GF-D8 (cell line): ENCODE data around the gene PDCD7.
"Not testable (repeated sequence)": the region's sequence is repeated elsewhere in the genome, so short reads cannot be mapped to it uniquely, and the experiment has no call there.

Experiments used
- DNase-seq: peaks from one replicate; lab custom pipeline; 2025; lab: John Stamatoyannopoulos, UW

The PDCD7 gene

DNA sequence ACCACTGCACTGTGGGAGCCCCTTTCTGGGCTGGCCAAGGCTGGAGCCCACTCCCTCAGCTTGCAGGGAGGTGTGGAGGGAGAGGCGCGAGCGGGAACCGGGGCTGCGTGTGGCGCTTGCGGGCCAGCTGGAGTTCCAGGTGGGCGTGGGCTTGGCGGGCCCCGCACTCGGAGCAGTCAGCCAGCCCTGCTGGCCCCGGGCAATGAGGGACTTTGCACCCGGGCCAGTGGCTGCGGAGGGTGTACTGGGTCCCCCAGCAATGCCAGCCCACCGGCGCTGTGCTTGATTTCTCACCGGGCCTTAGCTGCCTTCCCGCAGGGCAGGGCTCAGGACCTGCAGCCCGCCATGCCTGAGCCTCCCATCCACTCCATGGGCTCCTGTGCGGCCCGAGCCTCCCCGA lies 58.7 kb downstream of the PDCD7 start:
- not testable (repeated sequence) for DNase-seq

DNA sequence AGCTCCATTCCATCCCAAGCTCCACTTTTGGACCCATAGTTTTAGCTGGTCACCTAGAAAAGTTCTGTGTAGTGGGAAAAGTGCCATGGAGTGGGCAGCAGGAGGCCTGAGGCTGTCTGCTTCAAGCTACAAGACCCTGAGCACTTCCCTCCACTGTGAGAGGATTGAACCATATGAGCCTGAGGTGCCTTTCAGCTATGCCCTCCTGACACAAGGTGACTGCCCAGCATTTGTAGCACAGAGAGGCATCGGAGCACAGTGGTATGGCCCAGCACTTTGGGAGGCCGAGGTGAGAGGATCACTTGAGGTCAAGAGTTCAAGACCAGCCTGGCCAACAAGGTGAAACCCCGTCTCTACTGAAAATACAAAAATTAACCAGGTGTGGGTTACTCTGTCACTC lies 61.0 kb downstream of the PDCD7 start:
- DNase-seq, result no peak

DNA sequence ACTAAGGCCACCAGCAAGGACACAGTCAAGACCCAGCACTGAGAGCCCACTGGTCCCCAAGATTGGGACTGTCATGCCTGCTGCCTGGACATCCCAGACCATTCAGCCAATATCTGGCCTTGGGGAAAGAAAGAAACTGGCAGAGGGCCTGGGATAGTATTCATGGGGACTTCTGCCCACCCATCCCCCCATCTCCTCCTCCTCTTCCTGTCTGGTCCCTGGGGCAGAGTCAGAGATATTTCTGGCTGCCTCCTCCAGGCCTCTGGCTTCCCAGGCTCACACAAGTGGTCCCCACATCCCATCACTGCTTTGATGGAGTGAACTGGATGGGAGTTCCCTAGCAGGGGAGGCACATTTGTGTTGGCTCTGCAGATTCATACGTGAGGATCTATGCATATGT lies 61.6 kb downstream of the PDCD7 start:
- no peak for DNase-seq

DNA sequence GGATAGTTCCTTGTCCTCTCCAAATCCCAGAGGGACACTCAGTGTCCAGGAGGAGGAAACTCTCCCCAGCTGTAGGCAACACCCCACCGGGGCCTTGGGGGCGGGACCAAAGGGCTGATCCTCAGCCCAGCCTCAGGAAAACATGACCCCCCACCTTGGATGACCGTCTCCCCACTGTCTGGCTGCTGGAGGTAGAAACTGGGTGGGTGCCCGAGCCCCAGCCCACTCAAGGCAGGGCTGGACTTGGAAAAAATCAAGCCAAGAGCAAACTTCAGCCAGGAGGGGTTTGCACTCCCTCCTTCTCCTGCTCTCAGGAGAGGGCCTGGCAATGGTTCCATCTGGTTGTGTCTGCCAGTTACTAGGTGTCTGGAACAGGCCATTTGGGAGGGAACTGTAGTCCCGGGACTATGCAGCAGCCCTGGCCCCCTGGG lies 62.2 kb downstream of the PDCD7 start:
- no peak for DNase-seq

DNA sequence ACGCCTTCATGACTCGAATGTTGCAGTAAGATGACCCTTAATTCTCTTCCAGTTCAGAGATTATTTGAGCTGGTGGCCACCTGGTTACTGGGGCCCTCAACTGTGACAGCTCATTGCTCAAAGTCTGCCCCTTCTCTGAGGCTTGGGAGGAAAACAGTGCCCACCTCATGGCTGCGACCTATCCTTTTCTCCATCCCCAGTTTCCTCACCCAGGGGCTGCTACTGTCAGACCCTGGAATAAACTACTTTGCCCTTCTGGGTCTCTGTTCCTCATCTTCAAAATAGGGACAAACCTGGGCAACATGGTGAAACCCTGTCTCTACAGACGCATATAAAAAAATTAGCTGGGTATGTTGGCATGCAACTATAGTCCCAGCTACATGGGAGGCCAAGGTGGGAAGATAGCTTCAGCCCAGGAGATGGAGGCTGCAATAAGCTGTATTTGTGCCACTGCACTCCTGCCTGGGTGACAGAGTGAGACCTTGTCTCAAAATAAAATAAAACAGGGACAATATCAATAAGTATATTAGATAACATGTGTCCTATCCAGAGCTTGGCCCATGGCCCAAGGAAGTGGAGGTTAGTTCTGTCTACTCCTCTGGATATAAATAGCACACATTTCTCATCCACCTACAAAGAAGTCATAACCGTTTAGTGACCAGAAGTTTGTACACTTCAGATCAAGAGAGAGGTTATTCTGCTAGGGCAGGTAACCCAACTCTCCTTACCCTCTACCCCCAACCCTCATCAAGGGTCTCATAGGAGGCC lies 63.6 kb downstream of the PDCD7 start:
- DNase-seq, result no peak

DNA sequence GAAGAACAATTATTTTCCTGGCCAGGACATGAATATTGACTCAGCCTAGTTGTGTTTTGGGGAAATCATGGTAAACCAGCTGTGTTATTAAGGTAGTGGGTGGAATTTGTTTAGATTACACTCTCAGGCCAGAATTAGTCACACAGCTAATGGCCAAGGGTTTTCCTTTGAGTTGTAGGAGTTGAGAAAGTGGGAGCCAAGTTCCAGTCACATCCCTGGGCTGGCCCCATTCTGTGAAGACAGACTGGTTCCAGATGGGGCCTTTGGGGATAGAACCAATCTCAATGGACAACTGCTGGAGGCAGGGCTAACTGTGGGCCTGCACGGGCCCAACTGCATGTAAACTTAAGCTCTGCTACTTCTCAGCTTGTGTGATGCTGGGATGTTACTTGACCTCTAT lies 64.4 kb downstream of the PDCD7 start:
- DNase-seq, result no peak

DNA sequence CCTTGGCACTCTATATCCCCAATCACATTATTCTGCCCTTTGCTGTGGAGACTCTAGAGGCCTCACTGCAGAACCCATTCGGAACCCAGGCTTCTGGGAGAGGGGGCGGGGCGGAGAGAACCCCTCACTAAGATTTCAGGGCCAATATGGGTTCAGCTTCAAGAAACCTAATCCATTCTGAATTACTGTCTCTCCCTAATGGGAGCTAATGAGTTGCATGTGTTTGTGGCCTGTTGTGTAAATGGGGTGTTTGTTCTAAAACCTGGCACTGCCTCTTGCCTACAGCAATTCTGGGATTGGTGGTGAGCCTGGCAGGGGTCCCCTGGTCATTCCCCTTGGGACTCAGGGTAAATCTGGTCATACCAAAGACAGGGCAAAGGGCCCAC lies 65.2 kb downstream of the PDCD7 start:
- DNase-seq, result no peak

DNA sequence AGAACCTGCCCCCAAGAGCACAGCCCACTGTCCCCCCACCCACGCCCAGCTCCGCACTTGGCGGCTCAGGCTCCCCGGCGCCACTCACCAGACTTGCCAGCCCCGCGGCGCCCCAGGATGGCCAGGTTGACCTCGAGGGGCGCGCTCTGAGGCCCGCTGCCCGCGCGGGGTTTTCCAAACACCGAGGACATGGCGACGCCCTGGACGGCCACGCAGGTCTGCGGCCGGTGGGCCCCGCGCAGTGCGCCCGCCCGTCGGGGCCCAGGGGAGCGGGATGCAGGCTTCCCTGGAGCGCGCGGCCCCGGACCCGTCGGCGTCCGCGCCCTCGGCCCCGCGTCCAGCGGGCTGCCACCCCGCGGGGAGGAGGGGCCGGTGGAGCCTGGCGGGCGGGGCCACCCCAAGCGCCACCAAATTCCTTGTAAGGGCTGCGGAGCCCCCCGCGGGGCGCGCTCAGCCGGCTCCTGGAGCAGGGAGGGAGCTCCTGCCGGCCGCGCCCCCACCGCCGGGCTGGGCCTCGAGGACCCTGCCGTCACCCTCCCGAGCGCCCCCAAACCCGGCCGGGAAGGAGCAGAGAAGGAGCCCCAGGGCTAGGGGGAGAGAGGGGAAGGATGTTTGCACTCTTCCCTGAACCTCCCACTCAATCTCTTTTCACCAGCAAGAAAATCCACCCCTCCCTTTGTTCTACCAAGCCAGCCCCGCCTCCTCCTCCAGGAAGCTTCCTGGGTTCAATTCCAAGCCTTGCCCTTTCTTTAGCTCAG lies 65.8 kb downstream of the PDCD7 start, which contains the start of gene RASL12:
Gene RASL12 (minus strand): TSS at position 347 of the 758 bp plus-strand sequence. CDS start 156 bp downstream, at position 191.
- DNase-seq, result no peak
